GM18499 (cell line): ENCODE measurements around the gene DHX9.

Source experiments
- ATAC-seq: cut with Tn5 transposase; IDR thresholded peaks from one replicate; pipeline ENCODE4 v1.9.1; 2021; ENCODE audit warnings: moderate number of reproducible peaks; ENCODE audit not compliant: insufficient read depth, unreplicated experiment

DHX9 gene

GRCh38 chr1:182839209-182840066 is at the start of gene DHX9:
Gene DHX9 (plus strand): TSS chr1:182839347. CDS start chr1:182842567, 3,220 bp downstream.
- peak; percentile 64 for ATAC-seq

GRCh38 chr1:182791281-182792179 is 47.6 kb upstream of the DHX9 start:
- no peak for ATAC-seq

- no peak for ATAC-seq
Measured at GRCh38 chr1:182794091-182794490, 45.1 kb upstream of the DHX9 start.

GRCh38 chr1:182794676-182795201 is 44.4 kb upstream of the DHX9 start:
- no peak for ATAC-seq

- ATAC-seq, result no peak
Measured at GRCh38 chr1:182795563-182796228, 43.5 kb upstream of the DHX9 start.

GRCh38 chr1:182802006-182802803 is 36.9 kb upstream of the DHX9 start:
- no peak for ATAC-seq

- no peak for ATAC-seq
Measured at GRCh38 chr1:182803846-182804245, 35.3 kb upstream of the DHX9 start.

- no peak for ATAC-seq
Measured at GRCh38 chr1:182806015-182806678, 33.0 kb upstream of the DHX9 start.

- ATAC-seq, result no peak
Measured at GRCh38 chr1:182807907-182808306, 31.2 kb upstream of the DHX9 start.

GRCh38 chr1:182809414-182809957 is 29.7 kb upstream of the DHX9 start:
- ATAC-seq, result no peak

- no peak for ATAC-seq
Measured at GRCh38 chr1:182811975-182812722, 27.0 kb upstream of the DHX9 start.

- ATAC-seq, result no peak
Measured at GRCh38 chr1:182816863-182817262, 22.3 kb upstream of the DHX9 start.

- no peak for ATAC-seq
Measured at GRCh38 chr1:182817802-182818201, 21.3 kb upstream of the DHX9 start.

GRCh38 chr1:182823220-182823619 is 15.9 kb upstream of the DHX9 start:
- no peak for ATAC-seq

- no peak for ATAC-seq
Measured at GRCh38 chr1:182826892-182827291, 12.3 kb upstream of the DHX9 start.

- ATAC-seq, result no peak
Measured at GRCh38 chr1:182829285-182829932, 9.7 kb upstream of the DHX9 start.

- no peak for ATAC-seq
Measured at GRCh38 chr1:182833271-182833670, 5.9 kb upstream of the DHX9 start.

- ATAC-seq, result no peak
Measured at GRCh38 chr1:182834326-182834725, 4.8 kb upstream of the DHX9 start.
